Measurements from ENCODE around the gene GABRR3. TPM values are rescaled to one million over a fixed set of nuclear protein-coding genes. Genes with fewer than 3 reads are reported as not detected.

The GABRR3 gene
- total and polyA plus RNA-seq, 2 experiments from 2014 or later = not detected

GRCh38 chr3:98008855-98009254 is 26.3 kb downstream of the GABRR3 start (continued):
- TF ChIP-seq REST (IDR thresholded peaks at IDR 0.05; ENCODE audit: unreplicated experiment) = no peak
- TF ChIP-seq JUNB (IDR thresholded peaks at IDR 0.05; ENCODE audit: unreplicated experiment) = no peak
- TF ChIP-seq CTCF (conservative IDR thresholded peaks at IDR 0.05; ENCODE audit: low read depth in 2 of 2) = no peak
- no peak for TF ChIP-seq ZNF114 (CRISPR knock-in tag; IDR thresholded peaks at IDR 0.05)
- TF ChIP-seq CREB1 (CRISPR knock-in tag; IDR thresholded peaks at IDR 0.05; ENCODE audit: low read depth) = no peak
- no peak for TF ChIP-seq EZH2 (IDR thresholded peaks at IDR 0.05; ENCODE audit: low read depth, unreplicated experiment)
- no peak for TF ChIP-seq ZNF331 (CRISPR knock-in tag; IDR thresholded peaks at IDR 0.05; ENCODE audit: low read depth)
- no peak for TF ChIP-seq EZH2phosphoT487 (IDR thresholded peaks at IDR 0.05; ENCODE audit: unreplicated experiment)
- TF ChIP-seq, protein P1, sequence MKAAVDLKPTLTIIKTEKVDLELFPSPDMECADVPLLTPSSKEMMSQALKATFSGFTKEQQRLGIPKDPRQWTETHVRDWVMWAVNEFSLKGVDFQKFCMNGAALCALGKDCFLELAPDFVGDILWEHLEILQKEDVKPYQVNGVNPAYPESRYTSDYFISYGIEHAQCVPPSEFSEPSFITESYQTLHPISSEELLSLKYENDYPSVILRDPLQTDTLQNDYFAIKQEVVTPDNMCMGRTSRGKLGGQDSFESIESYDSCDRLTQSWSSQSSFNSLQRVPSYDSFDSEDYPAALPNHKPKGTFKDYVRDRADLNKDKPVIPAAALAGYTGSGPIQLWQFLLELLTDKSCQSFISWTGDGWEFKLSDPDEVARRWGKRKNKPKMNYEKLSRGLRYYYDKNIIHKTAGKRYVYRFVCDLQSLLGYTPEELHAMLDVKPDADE (IDR thresholded peaks at IDR 0.05) = no peak

- Histone ChIP-seq H3K27me3 (ENCODE audit: insufficient read depth) (no peaks in the 10 kb centered on the region), H2AFZ (no peak overlapping the region), H3K4me3 (no peak overlapping the region), H3K4me1 (ENCODE audit: insufficient read depth) (no peaks in the 10 kb centered on the region), H3K27ac (ENCODE audit: low read depth) (no peak overlapping the region), H3F3A (replicated peaks; ENCODE audit: low read depth) (no peaks in the 10 kb centered on the region), H3K79me2 (replicated peaks; ENCODE audit: insufficient read depth) (no peaks in the 10 kb centered on the region), H3K9me2 (ENCODE audit: insufficient read depth) (no peaks in the 10 kb centered on the region), H3K4me2 (no peak overlapping the region), H3K36me3 (ENCODE audit: insufficient read depth) (no peaks in the 10 kb centered on the region), H4K20me1 (replicated peaks; ENCODE audit: insufficient read depth) (no peaks in the 10 kb centered on the region)
- H3K36me3 Mint-ChIP-seq (ENCODE audit: low read depth) = no peaks in the 10 kb centered on the region
- no peaks in the 10 kb centered on the region for H3K9me3 Mint-ChIP-seq
- TF ChIP-seq CTCF (conservative IDR thresholded peaks at IDR 0.05; ENCODE audit: low read depth in 2 of 2) = no peak
- H3K27ac Mint-ChIP-seq = no peak overlapping the region
- DNase-seq (ENCODE audit: low spot score) = no peak
- H3K4me3 Mint-ChIP-seq = no peak overlapping the region
- peaks cover 4% of the 10 kb centered on the region for H3K27me3 Mint-ChIP-seq (ENCODE audit: insufficient read depth, low read depth, poor library complexity)
- no peak for ATAC-seq
- no peaks in the 10 kb centered on the region for H3K4me1 Mint-ChIP-seq
These were observed 29.7 kb downstream of the GABRR3 start for GRCh38 chr3:98005438-98005837.

All from GM23338 (cell line).